HL-60 (cell line): ENCODE results near the gene MED14.

Source experiments
- GABPA ChIP-seq: IDR thresholded peaks from 2 replicates; pipeline ENCODE4 v1.6.1; 2012; ENCODE audit warnings: low read depth
- POLR2AphosphoS5 ChIP-seq: IDR thresholded peaks from 2 replicates; pipeline ENCODE4 v1.6.1; 2012; ENCODE audit warnings: low read depth
- SPI1 ChIP-seq: IDR thresholded peaks from 2 replicates; pipeline ENCODE4 v1.6.1; 2012; ENCODE audit warnings: low read depth, mild to moderate bottlenecking, borderline replicate concordance
- TF ChIP-seq, protein P1 (sequence below): IDR thresholded peaks from one replicate; pipeline ENCODE4 v1.5.1; 2011; ENCODE audit warnings: low read length, control low read depth, inconsistent platforms; ENCODE audit not compliant: insufficient read depth
- TF ChIP-seq, protein P2 (sequence below): IDR thresholded peaks from 2 replicates; pipeline ENCODE4 v1.6.1; 2012; ENCODE audit warnings: low read depth; ENCODE audit not compliant: insufficient replicate concordance

DNA sequence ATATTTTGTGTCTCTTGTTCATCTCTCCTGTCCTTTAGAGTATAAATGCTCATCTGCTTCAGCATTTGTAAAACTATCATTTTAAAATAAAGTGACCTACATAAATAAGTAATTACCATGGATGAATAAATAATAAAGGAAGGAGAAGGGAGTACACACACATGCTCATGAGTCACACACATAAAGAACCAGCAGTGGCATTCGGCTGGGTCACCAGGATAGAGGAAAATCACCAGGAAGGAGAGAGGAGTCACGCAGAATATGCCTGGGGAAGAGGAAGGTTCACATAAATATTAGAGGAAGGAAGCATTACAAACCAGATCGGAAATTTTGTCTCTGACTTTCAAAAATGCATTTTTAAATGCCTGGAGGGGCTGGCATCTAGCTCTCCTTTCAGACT, 38.5 kb upstream of the MED14 start:
- TF ChIP-seq SPI1 (no peak), POLR2AphosphoS5 (no peak), GABPA (no peak)
- TF ChIP-seq, protein P1, sequence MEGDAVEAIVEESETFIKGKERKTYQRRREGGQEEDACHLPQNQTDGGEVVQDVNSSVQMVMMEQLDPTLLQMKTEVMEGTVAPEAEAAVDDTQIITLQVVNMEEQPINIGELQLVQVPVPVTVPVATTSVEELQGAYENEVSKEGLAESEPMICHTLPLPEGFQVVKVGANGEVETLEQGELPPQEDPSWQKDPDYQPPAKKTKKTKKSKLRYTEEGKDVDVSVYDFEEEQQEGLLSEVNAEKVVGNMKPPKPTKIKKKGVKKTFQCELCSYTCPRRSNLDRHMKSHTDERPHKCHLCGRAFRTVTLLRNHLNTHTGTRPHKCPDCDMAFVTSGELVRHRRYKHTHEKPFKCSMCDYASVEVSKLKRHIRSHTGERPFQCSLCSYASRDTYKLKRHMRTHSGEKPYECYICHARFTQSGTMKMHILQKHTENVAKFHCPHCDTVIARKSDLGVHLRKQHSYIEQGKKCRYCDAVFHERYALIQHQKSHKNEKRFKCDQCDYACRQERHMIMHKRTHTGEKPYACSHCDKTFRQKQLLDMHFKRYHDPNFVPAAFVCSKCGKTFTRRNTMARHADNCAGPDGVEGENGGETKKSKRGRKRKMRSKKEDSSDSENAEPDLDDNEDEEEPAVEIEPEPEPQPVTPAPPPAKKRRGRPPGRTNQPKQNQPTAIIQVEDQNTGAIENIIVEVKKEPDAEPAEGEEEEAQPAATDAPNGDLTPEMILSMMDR: no peak
- TF ChIP-seq, protein P2, sequence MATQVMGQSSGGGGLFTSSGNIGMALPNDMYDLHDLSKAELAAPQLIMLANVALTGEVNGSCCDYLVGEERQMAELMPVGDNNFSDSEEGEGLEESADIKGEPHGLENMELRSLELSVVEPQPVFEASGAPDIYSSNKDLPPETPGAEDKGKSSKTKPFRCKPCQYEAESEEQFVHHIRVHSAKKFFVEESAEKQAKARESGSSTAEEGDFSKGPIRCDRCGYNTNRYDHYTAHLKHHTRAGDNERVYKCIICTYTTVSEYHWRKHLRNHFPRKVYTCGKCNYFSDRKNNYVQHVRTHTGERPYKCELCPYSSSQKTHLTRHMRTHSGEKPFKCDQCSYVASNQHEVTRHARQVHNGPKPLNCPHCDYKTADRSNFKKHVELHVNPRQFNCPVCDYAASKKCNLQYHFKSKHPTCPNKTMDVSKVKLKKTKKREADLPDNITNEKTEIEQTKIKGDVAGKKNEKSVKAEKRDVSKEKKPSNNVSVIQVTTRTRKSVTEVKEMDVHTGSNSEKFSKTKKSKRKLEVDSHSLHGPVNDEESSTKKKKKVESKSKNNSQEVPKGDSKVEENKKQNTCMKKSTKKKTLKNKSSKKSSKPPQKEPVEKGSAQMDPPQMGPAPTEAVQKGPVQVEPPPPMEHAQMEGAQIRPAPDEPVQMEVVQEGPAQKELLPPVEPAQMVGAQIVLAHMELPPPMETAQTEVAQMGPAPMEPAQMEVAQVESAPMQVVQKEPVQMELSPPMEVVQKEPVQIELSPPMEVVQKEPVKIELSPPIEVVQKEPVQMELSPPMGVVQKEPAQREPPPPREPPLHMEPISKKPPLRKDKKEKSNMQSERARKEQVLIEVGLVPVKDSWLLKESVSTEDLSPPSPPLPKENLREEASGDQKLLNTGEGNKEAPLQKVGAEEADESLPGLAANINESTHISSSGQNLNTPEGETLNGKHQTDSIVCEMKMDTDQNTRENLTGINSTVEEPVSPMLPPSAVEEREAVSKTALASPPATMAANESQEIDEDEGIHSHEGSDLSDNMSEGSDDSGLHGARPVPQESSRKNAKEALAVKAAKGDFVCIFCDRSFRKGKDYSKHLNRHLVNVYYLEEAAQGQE: no peak
